Measurements from ENCODE around the gene SPTBN4.

DNA sequence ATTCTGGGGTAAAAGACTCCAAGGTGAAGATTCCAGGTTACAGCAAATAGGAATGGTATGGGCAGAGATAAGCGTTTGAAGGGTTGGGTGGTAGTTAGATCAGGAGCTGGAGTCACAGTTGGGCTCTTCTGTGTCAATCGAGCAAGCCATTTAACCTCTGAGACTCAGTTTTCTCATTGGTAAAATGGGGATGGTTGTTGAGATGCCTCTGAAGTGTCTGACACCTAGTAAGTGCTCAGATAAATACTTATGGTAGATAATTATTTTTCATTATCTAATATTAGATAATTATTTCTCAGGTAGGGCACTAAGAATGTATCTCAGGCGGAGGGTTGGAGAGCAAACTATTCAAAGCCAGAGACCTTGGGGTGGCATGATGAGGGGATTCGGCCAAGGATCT is 142.2 kb downstream of the SPTBN4 start:
- TF ChIP-seq, protein P1, sequence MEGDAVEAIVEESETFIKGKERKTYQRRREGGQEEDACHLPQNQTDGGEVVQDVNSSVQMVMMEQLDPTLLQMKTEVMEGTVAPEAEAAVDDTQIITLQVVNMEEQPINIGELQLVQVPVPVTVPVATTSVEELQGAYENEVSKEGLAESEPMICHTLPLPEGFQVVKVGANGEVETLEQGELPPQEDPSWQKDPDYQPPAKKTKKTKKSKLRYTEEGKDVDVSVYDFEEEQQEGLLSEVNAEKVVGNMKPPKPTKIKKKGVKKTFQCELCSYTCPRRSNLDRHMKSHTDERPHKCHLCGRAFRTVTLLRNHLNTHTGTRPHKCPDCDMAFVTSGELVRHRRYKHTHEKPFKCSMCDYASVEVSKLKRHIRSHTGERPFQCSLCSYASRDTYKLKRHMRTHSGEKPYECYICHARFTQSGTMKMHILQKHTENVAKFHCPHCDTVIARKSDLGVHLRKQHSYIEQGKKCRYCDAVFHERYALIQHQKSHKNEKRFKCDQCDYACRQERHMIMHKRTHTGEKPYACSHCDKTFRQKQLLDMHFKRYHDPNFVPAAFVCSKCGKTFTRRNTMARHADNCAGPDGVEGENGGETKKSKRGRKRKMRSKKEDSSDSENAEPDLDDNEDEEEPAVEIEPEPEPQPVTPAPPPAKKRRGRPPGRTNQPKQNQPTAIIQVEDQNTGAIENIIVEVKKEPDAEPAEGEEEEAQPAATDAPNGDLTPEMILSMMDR (conservative IDR thresholded peaks at IDR 0.05 in 1 of 2, IDR thresholded peaks at IDR 0.05 in 1 of 2; ENCODE audit: extremely low read depth in 1 of 2, insufficient read depth in 1 of 2, low read depth in 1 of 2, low read length in 2 of 2) = no peak
- no peak for TF ChIP-seq EZH2 (IDR thresholded peaks at IDR 0.05; ENCODE audit: borderline replicate concordance, low read length)
